Stimulated activated CD8-positive, alpha-beta memory T cell treated with anti-CD3 and anti-CD28 coated beads, Interleukin-4, amount 100 ng/mL, for 4 hours (primary cell): ENCODE measurements around the gene QSOX2.

ENCODE experiments used
- DNase-seq, 2 donors: peaks; one replicate each; pipeline ENCODE4 v3.0.0-alpha.2; 2020; ENCODE audit warnings: low read depth in 2 of 2, low spot score in 1 of 2

Gene QSOX2

DNA sequence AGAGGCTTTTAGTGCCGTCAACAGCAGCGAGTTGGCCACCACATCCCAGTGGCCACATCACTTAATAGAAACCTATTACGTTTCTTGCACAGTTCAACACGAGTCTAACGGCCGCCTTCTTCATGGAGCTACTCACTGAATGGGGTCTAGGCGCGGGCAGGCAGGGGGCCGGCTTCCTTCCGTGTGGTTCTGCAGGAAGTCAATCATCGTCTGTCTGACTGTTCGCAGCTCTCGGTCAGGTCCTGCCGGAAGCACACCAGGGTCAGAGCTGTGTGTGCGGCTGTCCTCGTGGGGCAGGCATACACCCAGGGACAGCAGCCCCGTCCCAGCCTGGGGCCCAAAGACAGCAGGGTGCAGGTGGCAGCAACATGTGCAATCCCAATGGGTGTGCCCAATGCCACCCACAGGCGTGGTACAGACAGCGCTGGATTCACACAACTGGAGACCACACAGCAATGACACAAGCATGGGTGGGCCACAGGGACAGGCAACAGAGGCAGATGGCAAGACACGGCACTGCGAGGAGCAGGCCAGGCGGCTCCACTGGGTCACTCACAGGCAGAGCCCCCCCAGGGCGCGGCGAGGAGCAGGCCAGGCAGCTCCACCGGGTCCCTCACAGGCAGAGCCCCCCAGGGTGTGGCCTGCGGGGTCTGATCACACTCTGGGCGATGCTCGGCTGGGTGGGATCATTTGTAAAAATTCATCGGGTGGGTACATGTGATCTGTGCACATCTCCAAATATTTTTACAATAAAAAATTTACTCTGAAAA lies 21.6 kb downstream of the QSOX2 start:
- no peak for DNase-seq

DNA sequence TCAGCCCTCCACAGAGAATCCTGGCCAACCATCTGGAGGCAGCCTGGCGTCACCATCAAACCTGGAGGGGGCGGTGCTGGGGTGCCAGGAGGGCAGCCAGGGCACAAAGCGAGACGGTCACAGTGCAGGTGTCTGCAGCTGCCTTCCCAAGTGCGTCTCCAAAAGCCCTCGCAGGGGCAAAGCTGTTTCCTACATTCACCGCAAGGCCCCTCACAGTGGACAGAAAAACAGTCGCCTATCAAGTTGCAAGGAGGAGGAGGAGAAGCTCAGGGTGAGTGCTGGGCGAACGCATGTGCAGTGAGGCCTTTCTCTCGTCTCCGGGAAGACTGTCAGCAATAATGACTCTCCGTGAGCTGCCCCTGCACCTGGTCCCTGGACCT lies 22.7 kb downstream of the QSOX2 start:
- no peak for DNase-seq

DNA sequence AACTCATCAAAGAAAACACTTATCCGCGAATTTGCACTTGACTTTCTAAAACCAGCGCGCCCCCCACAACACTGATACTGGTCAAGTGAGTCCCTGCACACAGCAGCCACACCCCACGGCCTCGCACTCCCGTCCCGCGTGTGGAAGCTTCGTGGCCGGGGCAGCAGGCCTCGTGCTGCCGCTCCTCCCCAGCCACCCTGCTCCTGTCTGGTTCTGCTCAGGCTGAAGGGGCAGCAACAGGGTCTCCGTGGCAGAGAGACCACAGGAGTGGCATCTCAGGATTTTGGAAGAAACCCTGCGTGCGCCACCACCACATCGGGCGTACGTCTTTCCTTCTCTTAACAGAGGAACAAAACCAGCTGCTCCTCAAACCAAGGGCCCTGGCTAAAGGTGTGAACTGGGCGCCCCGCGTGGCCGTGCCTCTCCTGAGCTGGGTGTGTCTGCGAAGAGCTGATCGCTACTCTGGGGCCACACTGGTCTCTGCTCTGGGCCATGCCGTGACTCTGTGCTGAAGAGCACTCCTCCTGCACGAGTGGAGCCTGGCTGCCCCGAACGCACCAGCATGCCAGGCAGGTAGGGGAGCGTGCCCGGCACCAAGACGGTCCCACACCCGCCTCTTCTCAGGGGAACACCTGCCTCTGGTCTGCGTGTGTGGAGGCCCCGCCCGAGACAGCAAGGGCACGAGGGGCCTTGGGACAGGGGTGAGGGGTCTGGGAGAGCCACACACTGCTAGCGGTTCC lies 23.3 kb downstream of the QSOX2 start:
- DNase-seq: no peak

DNA sequence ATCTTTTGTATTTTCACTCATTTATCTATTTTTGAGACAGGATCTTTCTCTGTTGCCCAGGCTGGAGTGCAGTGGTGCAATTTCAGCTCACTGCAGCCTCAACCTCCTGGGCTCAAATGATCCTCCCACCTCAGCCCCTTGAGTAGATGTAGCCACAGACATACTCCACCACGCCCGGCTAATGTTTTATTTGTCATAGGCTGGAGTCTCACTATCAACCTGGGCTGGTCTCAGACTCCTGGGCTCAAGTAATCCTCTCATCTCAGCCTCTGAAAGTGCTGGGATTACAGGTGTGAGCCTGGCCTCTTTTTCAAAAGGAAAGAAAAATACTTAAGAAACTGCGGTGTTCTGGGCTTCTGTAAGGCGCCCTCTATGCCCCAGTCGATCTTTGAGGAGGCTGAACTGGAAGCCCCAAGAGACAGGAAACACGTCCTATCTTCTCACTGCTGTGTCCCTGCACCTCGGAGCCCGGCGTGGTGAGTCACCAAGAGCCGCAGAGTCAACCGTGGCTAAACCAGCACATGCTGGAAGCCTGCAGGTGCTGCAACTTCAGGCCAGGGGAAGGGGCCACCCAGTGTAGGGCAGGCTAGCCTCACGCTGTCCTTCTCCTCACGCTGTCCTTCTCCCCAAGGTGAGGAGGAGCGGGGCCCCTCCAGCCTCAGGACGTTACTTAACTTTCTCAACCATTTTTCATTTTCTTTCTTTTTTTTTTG lies 25.4 kb downstream of the QSOX2 start:
- DNase-seq: no peak

DNA sequence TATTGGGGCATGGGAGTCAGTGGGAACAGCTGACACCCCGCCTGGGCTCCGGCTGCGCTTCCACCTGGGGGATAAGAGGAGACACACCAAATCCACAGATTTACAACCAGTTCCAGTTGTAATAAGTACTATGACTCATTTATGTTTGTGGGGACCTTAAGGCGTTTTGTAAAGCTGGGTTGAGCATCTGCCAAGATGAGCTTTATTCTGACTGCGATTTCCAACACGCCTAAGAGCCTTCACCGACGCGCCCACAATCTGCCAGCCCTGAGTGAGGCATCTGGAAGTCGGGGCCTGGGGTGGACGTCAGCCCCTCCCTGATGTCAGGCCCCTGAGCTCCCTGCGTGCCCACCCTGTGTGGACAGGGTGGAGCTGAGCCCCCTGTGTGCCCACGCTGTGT lies 26.3 kb downstream of the QSOX2 start:
- no peak for DNase-seq

DNA sequence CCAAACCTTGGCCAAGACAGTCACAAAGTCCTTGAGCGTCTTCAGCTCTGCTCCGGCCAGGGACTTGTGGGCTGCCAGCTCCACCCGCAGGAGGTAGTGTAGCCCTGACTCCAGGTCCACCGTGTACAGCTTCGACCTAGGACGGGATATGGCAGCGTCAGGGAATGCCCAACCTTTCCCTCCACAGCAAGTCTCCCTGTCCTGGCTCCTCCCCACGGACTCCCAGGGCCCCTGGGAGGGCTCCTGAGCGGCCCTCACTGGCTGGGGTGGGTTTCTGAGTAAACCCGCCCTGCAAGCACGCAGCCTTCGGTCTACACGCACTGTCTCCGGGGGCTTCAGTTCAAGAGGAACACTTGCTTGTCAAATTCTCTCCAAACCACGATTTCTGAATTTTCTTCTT lies 26.9 kb downstream of the QSOX2 start:
- no peak for DNase-seq

DNA sequence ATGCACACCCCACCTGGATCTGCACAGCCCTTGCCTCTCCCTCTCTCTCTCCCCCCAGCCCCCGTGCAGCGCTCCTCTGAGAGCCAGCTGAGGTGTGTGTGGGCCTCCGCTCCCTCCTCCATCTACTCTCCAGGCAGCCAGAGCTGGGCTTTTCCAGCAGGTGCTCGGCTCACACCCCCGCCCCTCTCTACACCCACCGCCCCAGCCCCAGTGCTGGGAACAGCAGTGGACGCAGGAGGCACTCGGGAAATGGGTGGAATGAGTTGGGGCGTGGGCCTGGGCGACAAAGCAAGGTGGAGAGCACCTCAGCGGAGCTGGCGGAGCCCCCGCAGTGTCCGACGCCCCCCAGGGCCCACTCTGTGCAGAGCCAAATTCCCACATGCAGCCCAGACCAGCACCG lies 27.3 kb downstream of the QSOX2 start:
- DNase-seq: no peak

DNA sequence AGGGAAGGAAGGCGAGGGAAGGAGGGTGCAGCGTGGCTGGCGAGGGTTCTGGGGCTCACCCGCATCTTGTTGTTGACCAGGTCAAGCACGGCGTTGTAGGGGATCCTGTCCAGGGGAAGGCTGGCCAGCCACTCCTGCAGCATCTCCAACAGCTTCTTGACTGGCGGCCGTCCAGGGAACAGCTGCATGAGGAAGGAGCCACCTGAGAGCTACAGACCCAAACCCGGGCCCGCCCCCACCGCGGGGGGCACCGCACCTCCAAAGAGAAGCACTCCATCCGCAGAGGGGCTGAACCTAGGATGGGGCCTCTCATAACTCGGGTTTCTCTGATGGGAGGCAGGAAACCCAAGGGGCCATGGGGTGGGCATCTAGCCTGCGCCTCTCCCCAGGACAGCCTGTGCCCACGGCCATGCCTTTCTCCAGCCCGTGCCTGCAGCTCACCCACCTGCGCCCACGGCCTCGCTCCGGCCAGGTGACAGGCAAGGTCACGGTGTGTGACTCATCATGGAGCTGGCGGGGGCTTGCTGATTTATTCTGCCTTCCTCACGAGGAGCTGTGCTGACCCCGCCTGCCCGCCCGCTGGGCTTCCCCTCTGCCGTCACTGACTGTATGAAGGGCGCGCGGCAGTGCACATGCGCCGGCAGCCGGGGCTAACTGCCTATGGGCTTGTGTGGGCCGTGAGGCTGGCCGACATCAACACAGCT lies 28.9 kb downstream of the QSOX2 start:
- DNase-seq: no peak

DNA sequence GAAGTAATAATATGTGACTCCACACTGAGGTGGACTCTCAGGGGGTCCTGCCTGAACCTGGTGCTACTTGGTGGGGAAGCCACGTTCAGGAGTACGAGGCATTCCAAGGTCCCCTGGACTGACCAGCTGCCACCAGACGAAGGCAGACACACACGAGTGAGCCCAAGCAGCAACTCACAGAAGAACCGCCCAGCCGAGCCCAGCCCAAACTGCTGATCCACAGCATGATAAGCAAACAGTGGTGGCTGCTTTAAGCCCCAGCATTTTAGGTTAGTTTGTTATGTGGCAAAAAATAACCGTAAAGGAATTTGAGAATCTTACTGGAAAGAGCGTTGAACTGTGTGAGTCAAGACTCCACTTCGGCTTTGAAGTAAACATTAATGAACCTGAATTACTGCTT lies 31.9 kb downstream of the QSOX2 start:
- DNase-seq: no peak

DNA sequence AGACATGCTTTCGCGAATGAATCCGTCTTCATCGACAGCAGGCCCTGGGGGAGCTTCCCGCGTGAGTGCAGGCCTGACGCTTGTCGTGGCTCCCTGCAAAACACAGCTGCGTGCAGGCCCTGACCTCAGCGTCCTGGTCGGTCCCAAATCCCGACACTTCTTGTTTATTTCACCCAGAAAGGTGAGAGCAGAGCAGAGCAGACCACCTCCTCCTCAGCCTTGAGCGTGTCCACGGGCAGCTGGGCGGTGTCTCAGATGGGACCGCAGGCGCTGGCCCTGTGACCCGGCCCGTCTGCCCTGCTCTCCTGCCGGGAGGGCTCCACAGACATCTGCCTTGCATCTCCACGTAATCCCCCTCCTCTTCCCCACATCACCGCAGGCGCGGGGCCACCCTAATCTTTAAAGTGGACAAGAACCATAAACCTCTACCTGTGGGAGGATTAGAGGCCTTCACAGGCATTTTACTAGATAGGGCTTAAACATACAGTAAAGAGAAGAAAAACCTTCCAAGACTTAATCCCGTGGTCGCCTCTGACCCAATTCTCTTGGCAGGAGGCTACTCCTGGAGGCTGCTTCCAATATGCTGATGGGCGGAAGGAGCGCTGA lies 33.2 kb downstream of the QSOX2 start:
- DNase-seq: no peak

DNA sequence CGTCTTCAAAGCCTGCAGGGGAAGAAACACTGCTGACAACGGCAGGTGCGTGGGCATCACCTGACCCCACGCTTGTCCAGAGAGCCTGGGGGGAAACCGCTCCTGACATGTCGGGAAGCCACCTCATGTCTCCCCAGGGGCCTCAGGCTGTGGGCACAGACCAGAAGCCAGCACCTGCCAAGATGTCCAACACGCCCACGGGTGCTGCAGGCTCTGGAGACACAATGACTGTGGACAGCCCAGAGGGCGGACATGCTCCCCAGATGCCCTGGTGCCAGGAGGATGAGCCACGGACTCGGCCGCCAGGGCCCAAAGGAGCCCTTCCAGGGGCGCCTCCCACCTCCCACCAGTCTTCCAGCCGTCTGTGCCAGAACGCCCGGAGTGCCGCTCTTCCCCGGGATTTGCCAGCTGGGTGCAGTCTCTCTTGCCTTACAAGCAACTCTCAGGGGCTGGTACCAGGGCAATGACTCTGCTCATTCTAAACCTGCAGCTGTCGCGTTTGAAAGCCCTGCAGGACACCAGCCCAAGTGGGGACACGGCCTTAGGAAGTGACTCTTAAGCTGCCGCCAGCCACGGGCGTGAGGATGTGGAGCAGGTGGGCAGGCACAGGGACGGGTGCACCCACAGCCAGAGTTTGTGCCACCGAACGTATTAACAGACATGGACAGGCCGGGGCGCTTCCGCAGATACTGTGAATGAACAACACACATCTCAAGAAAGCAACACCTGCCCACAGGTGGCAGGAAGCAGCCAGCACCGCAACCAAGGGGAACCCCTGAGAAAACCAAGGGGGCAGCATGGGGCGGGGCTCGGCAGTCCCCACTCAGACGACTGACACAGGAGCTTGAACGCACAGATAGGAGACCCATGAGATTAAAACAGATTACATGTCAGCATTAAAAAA lies 33.9 kb downstream of the QSOX2 start:
- DNase-seq: no peak

DNA sequence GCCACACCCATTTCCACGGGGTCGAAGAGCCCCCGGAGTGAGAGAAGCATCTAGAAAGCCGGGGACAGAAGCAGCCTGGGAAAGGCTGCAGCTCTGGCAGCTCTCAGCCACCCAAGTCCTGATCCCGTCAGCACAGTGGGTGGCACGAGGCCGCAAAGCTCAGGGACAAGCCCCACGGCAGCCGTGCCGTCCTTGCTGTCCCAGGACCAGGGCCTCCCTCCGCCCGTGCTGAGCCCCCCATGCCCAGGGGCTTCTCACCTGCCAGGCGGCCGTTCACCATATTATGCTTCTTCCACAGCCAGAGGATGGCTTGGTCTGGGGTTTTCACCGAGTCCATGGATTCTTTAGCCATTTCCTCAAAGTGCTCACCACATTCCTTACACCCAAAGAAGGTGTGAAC lies 34.6 kb downstream of the QSOX2 start:
- DNase-seq: no peak

DNA sequence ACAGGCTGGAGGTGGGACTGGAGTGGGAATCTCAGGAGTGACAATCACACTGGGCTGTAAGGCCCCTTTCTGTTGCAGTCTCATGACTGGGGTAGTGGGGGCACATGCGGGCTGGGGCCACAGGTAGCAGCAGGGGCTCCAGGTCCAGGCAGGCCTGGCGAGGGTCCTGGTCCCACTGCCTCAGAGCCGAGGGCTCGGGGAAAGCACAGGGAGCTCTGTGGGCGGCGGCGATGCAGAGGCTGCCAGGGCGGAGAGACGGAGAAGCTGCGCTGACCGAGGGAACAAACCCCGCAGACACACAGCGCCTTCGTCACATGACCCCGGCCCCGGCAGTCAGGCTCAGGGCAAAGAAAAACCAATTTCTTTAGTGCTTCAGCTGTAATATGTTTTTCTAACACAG lies 35.3 kb downstream of the QSOX2 start:
- DNase-seq: no peak

DNA sequence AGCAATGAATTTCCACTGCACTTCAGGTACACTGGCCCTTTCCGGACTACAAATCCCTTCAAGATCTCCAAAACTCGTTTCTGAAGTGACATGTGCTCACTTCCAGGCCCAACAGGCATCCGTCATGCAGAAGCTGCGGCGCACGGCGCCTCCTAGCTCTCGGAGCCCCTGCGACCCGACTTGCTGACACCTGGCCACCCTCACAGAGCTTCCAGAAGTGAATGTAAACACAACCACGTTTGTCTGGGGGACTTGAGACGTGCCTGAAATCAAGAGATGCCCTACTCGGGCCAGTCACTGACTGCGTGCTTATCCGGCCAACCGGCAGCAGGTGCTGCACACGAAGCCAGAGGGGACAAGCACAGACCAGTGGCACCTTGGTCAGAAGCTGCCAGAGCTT lies 35.8 kb downstream of the QSOX2 start:
- no peak for DNase-seq

DNA sequence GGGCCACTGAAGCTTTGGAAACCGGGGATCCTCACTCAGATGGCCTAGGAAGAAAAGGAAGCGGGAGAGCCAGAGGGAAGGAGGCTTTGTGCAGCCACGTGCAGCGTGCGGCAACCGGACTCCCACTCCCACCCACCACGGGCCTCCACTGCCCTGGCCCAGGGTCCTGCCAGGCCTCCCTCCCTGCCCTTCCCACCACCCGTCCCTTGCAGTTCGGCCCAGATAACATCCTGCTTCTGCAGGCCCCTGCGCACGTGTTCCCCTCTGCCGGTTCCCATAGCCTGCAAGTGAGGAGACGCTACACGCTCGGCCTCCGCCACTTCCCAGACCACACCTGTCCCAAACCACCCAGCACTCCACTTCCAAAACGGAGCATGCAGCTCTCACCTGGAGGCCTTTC lies 36.4 kb downstream of the QSOX2 start:
- DNase-seq: no peak

DNA sequence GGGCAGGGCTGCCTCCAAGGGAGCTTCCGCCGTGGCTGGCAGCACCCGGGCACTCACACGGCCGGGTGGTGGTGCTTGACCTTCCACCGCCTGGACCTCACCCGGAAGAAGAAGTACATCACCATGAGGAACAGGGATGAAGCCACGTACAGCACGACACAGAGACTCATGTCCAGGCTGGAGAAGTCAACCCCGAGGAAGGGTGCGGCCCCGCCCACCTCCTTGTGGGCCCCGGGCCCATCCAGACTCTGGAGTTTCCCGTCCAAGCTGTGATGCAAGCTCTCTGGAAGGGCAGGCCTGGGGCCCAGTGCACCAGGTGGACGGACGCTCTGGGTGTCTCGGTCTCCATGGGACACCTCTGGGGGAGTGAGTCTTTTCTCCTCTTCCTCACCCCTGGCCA lies 36.9 kb downstream of the QSOX2 start:
- DNase-seq: no peak

DNA sequence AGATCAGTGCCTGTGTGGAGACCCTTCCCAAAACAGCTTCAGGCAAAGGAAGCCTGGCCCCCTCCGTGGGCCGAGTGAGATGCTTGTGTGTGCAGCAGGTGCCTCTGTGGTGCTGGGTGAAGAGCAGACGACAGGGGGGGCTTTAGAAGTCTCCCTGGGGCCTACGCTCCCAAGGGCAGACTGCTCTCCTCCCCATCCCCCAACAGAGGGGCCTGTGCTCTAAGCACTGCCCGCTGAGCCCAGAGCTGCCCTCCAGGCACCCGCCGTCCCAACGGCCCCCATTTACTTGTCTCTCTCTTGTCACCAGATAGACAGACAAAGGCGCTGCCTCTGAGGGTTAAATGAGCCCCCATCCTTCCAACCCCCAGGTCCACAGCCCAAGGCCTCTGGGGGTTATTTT lies 38.0 kb downstream of the QSOX2 start:
- DNase-seq: no peak

DNA sequence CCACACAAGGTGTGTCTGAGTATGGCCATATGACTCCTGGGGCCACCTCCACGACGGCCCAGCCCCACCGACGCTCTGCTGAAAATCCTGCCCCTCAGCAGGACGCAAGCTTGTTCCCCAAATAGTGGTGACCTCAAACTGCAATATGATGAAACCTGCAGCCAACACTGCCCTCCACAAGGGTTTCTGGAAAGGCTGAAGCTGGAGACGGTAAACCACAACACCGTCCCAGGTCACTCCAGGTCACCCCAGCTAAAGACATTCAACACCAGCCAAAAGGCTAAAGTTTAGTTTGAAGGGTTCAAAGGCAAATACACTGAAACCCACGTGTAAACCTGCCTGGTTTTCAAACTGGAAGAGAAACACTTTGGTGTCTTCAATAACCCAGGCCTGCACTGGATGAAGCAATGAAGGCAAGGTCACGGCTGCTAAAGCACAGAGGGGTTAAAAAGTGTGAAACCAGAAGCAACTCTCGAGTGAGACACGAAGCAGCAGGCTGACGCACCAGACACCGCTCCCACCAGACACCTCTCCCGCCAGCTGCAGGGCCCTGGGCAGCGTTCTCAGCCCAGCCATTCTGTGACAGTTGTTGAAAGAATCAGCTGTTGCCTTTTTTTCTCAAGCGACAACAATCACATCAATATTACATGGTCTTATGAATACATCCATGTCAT lies 38.9 kb downstream of the QSOX2 start:
- DNase-seq: no peak

DNA sequence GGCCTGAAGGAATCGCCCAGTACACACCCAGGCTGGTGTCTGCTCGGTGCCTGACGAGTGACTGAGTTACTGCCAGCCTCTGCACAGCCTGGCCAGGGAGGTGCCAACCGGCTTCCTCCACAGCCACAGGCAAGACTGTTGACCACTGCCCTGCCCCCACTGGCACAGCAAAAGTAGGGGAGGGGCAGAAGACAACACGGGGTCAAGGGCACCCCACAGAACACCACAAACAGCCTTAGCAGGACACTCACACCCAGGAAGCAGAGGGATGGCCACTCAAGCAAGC lies 40.0 kb downstream of the QSOX2 start:
- DNase-seq: no peak
